ENCODE measurements around the gene CHST8.
"Not testable (repeated sequence)": the region's sequence is repeated elsewhere in the genome, so short reads cannot be mapped to it uniquely, and the experiment has no call there.

Gene CHST8

DNA sequence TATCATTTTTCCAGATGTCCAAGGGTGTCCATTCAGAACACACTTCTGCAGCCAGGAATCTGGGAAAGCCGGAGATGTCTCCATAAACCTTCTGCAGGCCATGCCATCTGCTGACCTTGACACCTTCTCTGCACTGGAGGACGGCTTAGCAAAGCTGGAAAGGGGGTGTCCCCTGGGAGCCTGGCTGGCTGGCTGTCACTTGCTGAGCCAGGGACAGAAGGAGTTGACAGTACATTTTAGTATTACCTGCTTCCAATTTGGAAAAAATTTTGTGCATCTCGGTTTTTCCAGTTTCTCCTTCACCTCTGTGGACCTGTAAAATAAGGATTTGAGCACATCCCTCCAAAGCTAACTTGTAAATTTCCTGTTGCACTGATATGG is 8.1 kb upstream of the CHST8 start:
- H3K4me1 ChIP-seq (ENCODE audit: control insufficient read depth, low read length), result no peaks in the 10 kb centered on the region
- no peak overlapping the region for H3K4me2 ChIP-seq (ENCODE audit: low read length)
- H3K4me3 ChIP-seq (ENCODE audit: low read length), result no peak overlapping the region
- no peaks in the 10 kb centered on the region for H3F3A ChIP-seq (ENCODE audit: control insufficient read depth, insufficient read depth)
- no peak for TF ChIP-seq CTCF (IDR thresholded peaks at IDR 0.05; ENCODE audit: low read depth, low read length, poor library complexity, severe bottlenecking)
- TF ChIP-seq EZH2phosphoT487 (IDR thresholded peaks at IDR 0.05; ENCODE audit: borderline replicate concordance, low read length), result no peak
- H4K20me1 ChIP-seq (ENCODE audit: control insufficient read depth, insufficient read depth, low read depth, low read length), result no peaks in the 10 kb centered on the region
- no peaks in the 10 kb centered on the region for H3K9me2 ChIP-seq (replicated peaks; ENCODE audit: control insufficient read depth, low read length)
- H3K9me3 ChIP-seq (ENCODE audit: control insufficient read depth, insufficient read depth, low read length), result no peaks in the 10 kb centered on the region
- no peak overlapping the region for H3K27ac ChIP-seq (ENCODE audit: low read depth, low read length)
- no peaks in the 10 kb centered on the region for H3K36me3 ChIP-seq (ENCODE audit: control insufficient read depth, low read length)
- H3K79me2 ChIP-seq (ENCODE audit: control insufficient read depth, low read length), result no peaks in the 10 kb centered on the region
- no peaks in the 10 kb centered on the region for H3K27me3 ChIP-seq (ENCODE audit: control insufficient read depth, low read length)

DNA sequence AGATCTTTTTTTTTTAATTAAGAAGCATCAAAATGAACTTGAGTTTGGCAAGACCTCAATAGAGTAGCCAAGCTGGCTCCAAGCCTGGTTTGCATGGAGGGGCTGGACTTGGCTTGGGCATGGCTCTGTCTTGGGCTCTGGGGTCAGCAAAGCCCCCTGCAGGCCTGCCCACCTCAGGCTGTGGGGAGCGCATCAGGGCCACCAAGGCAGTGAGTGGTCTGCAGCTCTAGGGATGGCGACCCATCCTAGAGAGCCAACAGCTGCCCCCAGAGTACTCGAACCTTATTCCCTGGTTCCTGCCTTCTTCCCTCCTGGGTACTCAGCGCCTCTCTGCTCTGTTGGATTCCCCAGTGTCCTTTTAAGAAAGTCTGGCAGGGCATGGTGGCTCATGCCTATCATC is 5.4 kb upstream of the CHST8 start:
- no peak overlapping the region for H3K4me3 ChIP-seq (ENCODE audit: low read length)
- H3K79me2 ChIP-seq (ENCODE audit: control insufficient read depth, low read length), result no peaks in the 10 kb centered on the region
- no peaks in the 10 kb centered on the region for H3F3A ChIP-seq (ENCODE audit: control insufficient read depth, insufficient read depth)
- no peak overlapping the region for H3K4me2 ChIP-seq (ENCODE audit: low read length)
- no peaks in the 10 kb centered on the region for H3K27me3 ChIP-seq (ENCODE audit: control insufficient read depth, low read length)
- no peaks in the 10 kb centered on the region for H4K20me1 ChIP-seq (ENCODE audit: control insufficient read depth, insufficient read depth, low read depth, low read length)
- no peak for TF ChIP-seq EZH2phosphoT487 (IDR thresholded peaks at IDR 0.05; ENCODE audit: borderline replicate concordance, low read length)
- TF ChIP-seq CTCF (IDR thresholded peaks at IDR 0.05; ENCODE audit: low read depth, low read length, poor library complexity, severe bottlenecking), result no peak
- H3K9me3 ChIP-seq (ENCODE audit: control insufficient read depth, insufficient read depth, low read length), result no peaks in the 10 kb centered on the region
- H3K9me2 ChIP-seq (replicated peaks; ENCODE audit: control insufficient read depth, low read length), result no peaks in the 10 kb centered on the region
- H3K27ac ChIP-seq (ENCODE audit: low read depth, low read length), result no peak overlapping the region
- H3K4me1 ChIP-seq (ENCODE audit: control insufficient read depth, low read length), result no peaks in the 10 kb centered on the region
- no peaks in the 10 kb centered on the region for H3K36me3 ChIP-seq (ENCODE audit: control insufficient read depth, low read length)

GRCh38 chr19:33616857-33617256 is 4.9 kb upstream of the CHST8 start:
- Histone ChIP-seq H3K27me3 (ENCODE audit: control insufficient read depth, low read length) (no peaks in the 10 kb centered on the region), H3K4me2 (ENCODE audit: low read length) (no peak overlapping the region)

GRCh38 chr19:33618363-33618762 is 3.4 kb upstream of the CHST8 start:
- H3K36me3 ChIP-seq (ENCODE audit: control insufficient read depth, low read length); H3F3A ChIP-seq (ENCODE audit: control insufficient read depth, insufficient read depth); H3K9me3 ChIP-seq (ENCODE audit: control insufficient read depth, insufficient read depth, low read length); H3K27ac ChIP-seq (ENCODE audit: low read depth, low read length); H3K9me2 ChIP-seq (replicated peaks; ENCODE audit: control insufficient read depth, low read length); H3K4me2 ChIP-seq (ENCODE audit: low read length); H4K20me1 ChIP-seq (ENCODE audit: control insufficient read depth, insufficient read depth, low read depth, low read length); H3K4me3 ChIP-seq (ENCODE audit: low read length); H3K79me2 ChIP-seq (ENCODE audit: control insufficient read depth, low read length); H3K27me3 ChIP-seq (ENCODE audit: control insufficient read depth, low read length); H3K4me1 ChIP-seq (ENCODE audit: control insufficient read depth, low read length): not testable (repeated sequence)

More at GRCh38 chr19:33616857-33617256, 4.9 kb upstream of the CHST8 start:
- no peaks in the 10 kb centered on the region for H3K9me3 ChIP-seq (ENCODE audit: control insufficient read depth, insufficient read depth, low read length)
- no peaks in the 10 kb centered on the region for H3K36me3 ChIP-seq (ENCODE audit: control insufficient read depth, low read length)
- no peak overlapping the region for H3K4me3 ChIP-seq (ENCODE audit: low read length)
- no peaks in the 10 kb centered on the region for H4K20me1 ChIP-seq (ENCODE audit: control insufficient read depth, insufficient read depth, low read depth, low read length)
- H3K79me2 ChIP-seq (ENCODE audit: control insufficient read depth, low read length), result no peaks in the 10 kb centered on the region
- no peak for TF ChIP-seq CTCF (IDR thresholded peaks at IDR 0.05; ENCODE audit: low read depth, low read length, poor library complexity, severe bottlenecking)
- no peak for TF ChIP-seq EZH2phosphoT487 (IDR thresholded peaks at IDR 0.05; ENCODE audit: borderline replicate concordance, low read length)
- H3K27ac ChIP-seq (ENCODE audit: low read depth, low read length), result no peak overlapping the region
- H3K9me2 ChIP-seq (replicated peaks; ENCODE audit: control insufficient read depth, low read length), result no peaks in the 10 kb centered on the region
- no peaks in the 10 kb centered on the region for H3K4me1 ChIP-seq (ENCODE audit: control insufficient read depth, low read length)
- no peaks in the 10 kb centered on the region for H3F3A ChIP-seq (ENCODE audit: control insufficient read depth, insufficient read depth)

Measured in DOHH2 (cell line).